ENCODE results near the gene ALDH2.

The ALDH2 gene

GRCh38 chr12:111850526-111850925, 83.8 kb downstream of the ALDH2 start:
- DNase-seq (ENCODE audit: insufficient read length, low spot score) (no peak), FAIRE-seq (no peak)

- DNase-seq (ENCODE audit: insufficient read length, low spot score) (no peak), FAIRE-seq (no peak)
These were observed 91.5 kb downstream of the ALDH2 start for GRCh38 chr12:111858186-111858585.

GRCh38 chr12:111858778-111859177, 92.0 kb downstream of the ALDH2 start:
- no peak for FAIRE-seq
- DNase-seq (ENCODE audit: insufficient read length, low spot score): no peak

- no peak for DNase-seq (ENCODE audit: insufficient read length, low spot score)
- FAIRE-seq: no peak
These were observed 98.2 kb downstream of the ALDH2 start for GRCh38 chr12:111864913-111865312.

Measured in GM19239 (cell line).